ENCODE data around the gene FCGR3A.

The FCGR3A gene

GRCh38 chr1:161506336-161507223, 43.0 kb downstream of the FCGR3A start:
- TF ChIP-seq CTCF (IDR thresholded peaks at IDR 0.05; ENCODE audit: insufficient read depth, low read length) = no peak
- TF ChIP-seq POLR2AphosphoS5 (IDR thresholded peaks at IDR 0.05; ENCODE audit: low read depth) = peak; percentile 96
- TF ChIP-seq GABPA (IDR thresholded peaks at IDR 0.05; ENCODE audit: low read depth) = peak; percentile 53; the same call in 1 of the 2 replicates
- TF ChIP-seq REST (IDR thresholded peaks at IDR 0.05; ENCODE audit: insufficient replicate concordance, low read depth) = peak; percentile 28
- TF ChIP-seq SPI1 (IDR thresholded peaks at IDR 0.05; ENCODE audit: borderline replicate concordance, low read depth) = peak; percentile 33; the same call in 1 of the 2 replicates
- Histone ChIP-seq H3K27ac (replicated peaks) (peak overlapping the region; percentile 79), H3K27me3 (ENCODE audit: insufficient read depth, poor library complexity, severe bottlenecking) (no peaks in the 10 kb centered on the region), H3K4me3 (replicated peaks; ENCODE audit: insufficient read depth, low read length) (peak overlapping the region; percentile 33)
- DNase-seq (ENCODE audit: low read depth in 1 of 2, low spot score in 1 of 2) = peak; percentile 84 to 95

GRCh38 chr1:161505686-161506085, 43.9 kb downstream of the FCGR3A start:
- peak in 1 of 2 experiments; percentile 16 for DNase-seq (ENCODE audit: low read depth in 1 of 2, low spot score in 1 of 2)
- Histone ChIP-seq H3K4me3 (replicated peaks; ENCODE audit: insufficient read depth, low read length) (peak overlapping the region; percentile 33), H3K27ac (replicated peaks) (peak overlapping the region; percentile 79), H3K27me3 (ENCODE audit: insufficient read depth, poor library complexity, severe bottlenecking) (no peaks in the 10 kb centered on the region)
- peak; percentile 13; the same call in 1 of the 2 replicates for TF ChIP-seq POLR2AphosphoS5 (IDR thresholded peaks at IDR 0.05; ENCODE audit: low read depth)
- no peak for TF ChIP-seq REST (IDR thresholded peaks at IDR 0.05; ENCODE audit: insufficient replicate concordance, low read depth)
- no peak for TF ChIP-seq SPI1 (IDR thresholded peaks at IDR 0.05; ENCODE audit: borderline replicate concordance, low read depth)
- no peak for TF ChIP-seq GABPA (IDR thresholded peaks at IDR 0.05; ENCODE audit: low read depth)
- TF ChIP-seq CTCF (IDR thresholded peaks at IDR 0.05; ENCODE audit: insufficient read depth, low read length) = no peak

GRCh38 chr1:161503394-161503748, 46.2 kb downstream of the FCGR3A start:
- H3K27ac ChIP-seq (replicated peaks) = no peak overlapping the region
- TF ChIP-seq CTCF (IDR thresholded peaks at IDR 0.05; ENCODE audit: insufficient read depth, low read length) = no peak
- TF ChIP-seq SPI1 (IDR thresholded peaks at IDR 0.05; ENCODE audit: borderline replicate concordance, low read depth) = no peak
- H3K27me3 ChIP-seq (ENCODE audit: insufficient read depth, poor library complexity, severe bottlenecking) = no peaks in the 10 kb centered on the region
- no peak for DNase-seq (ENCODE audit: low read depth in 1 of 2, low spot score in 1 of 2)
- H3K4me3 ChIP-seq (replicated peaks; ENCODE audit: insufficient read depth, low read length) = no peak overlapping the region

All from HL-60 (cell line).